Transverse colon (tissue), 4 donors: Measurements from ENCODE around the gene CLSTN2.

Experiments used
- CTCF ChIP-seq, 5 experiments: fragments of 200-600 bp in 3 of 5; fragments of 450-650 bp in 2 of 5; sonication (generic) in 3 of 5; IDR thresholded peaks; 1 replicate in 2 of 5; 2 replicates in 3 of 5; pipeline ENCODE4 v1.5.1; 2016 to 2017; ENCODE audit warnings: antibody characterized with exemption in 5 of 5, inconsistent platforms in 3 of 5, mild to moderate bottlenecking in 2 of 5, moderate library complexity in 1 of 5
- EP300 ChIP-seq: sonication (generic); formaldehyde crosslinking; IDR thresholded peaks from one replicate; pipeline ENCODE4 v1.6.1; 2017; ENCODE audit warnings: antibody characterized with exemption, low read depth
- POLR2A ChIP-seq: fragments of 450-650 bp; IDR thresholded peaks from one replicate; pipeline ENCODE4 v1.6.1; 2016; ENCODE audit warnings: antibody characterized with exemption, mild to moderate bottlenecking, moderate library complexity
- POLR2AphosphoS5 ChIP-seq, 3 donors: sonication (generic); formaldehyde crosslinking; IDR thresholded peaks; one replicate each; pipeline ENCODE4 v1.6.1; 2016; ENCODE audit warnings: antibody characterized with exemption in 3 of 3

GRCh38 chr3:140521751-140522445 is 586.9 kb downstream of the CLSTN2 start:
- TF ChIP-seq CTCF (IDR thresholded peaks at IDR 0.05) (no peak), POLR2AphosphoS5 (IDR thresholded peaks at IDR 0.05) (no peak), POLR2A (no peak), EP300 (no peak)
